ENCODE measurements around the gene COMMD9.

Gene COMMD9

GRCh38 chr11:36289226-36289852, at the start of gene COMMD9:
COMMD9 (minus strand) TSS chr11:36289424; CDS start chr11:36289412, 12 bp downstream.
- H3K4me3 ChIP-seq (ENCODE audit: severe bottlenecking) = peak within 1 kb of the TSS; percentile 59
- no peaks in the 10 kb centered on the region for H3K9me3 ChIP-seq (ENCODE audit: severe bottlenecking)
- ATAC-seq (ENCODE audit: low read depth) = peak; percentile 96
- H3K27ac ChIP-seq (ENCODE audit: poor library complexity, severe bottlenecking) = no peak within 1 kb of the TSS
- no peak for TF ChIP-seq CTCF (IDR thresholded peaks at IDR 0.05; ENCODE audit: poor library complexity, severe bottlenecking)
- H3K27me3 ChIP-seq (ENCODE audit: insufficient read depth, poor library complexity, severe bottlenecking) = no peaks in the 10 kb centered on the region
- peak; percentile 96 for DNase-seq (ENCODE audit: low spot score)
- H3K36me3 ChIP-seq (ENCODE audit: low read depth) = no peaks in the 10 kb centered on the region
- H3K4me1 ChIP-seq (ENCODE audit: insufficient read depth, poor library complexity, severe bottlenecking) = no peaks in the 10 kb centered on the region

- no peak overlapping the region for H3K4me3 ChIP-seq (ENCODE audit: severe bottlenecking)
- no peak for DNase-seq (ENCODE audit: low spot score)
- no peak for TF ChIP-seq CTCF (IDR thresholded peaks at IDR 0.05; ENCODE audit: poor library complexity, severe bottlenecking)
These were observed 44.7 kb upstream of the COMMD9 start for GRCh38 chr11:36333897-36334296.

GRCh38 chr11:36333468-36333867, 44.2 kb upstream of the COMMD9 start:
- no peaks in the 10 kb centered on the region for H3K36me3 ChIP-seq (ENCODE audit: low read depth)
- DNase-seq (ENCODE audit: low spot score) (no peak), ATAC-seq (ENCODE audit: low read depth) (peak; percentile 86)
- H3K27me3 ChIP-seq (ENCODE audit: insufficient read depth, poor library complexity, severe bottlenecking) = no peaks in the 10 kb centered on the region
- peaks cover 9% of the 10 kb centered on the region for H3K4me1 ChIP-seq (ENCODE audit: insufficient read depth, poor library complexity, severe bottlenecking)
- TF ChIP-seq CTCF (IDR thresholded peaks at IDR 0.05; ENCODE audit: poor library complexity, severe bottlenecking) = no peak
- H3K9me3 ChIP-seq (ENCODE audit: severe bottlenecking) = no peaks in the 10 kb centered on the region
- no peak overlapping the region for H3K4me3 ChIP-seq (ENCODE audit: severe bottlenecking)
- H3K27ac ChIP-seq (ENCODE audit: poor library complexity, severe bottlenecking) = peak overlapping the region; percentile 28

More at GRCh38 chr11:36333897-36334296, 44.7 kb upstream of the COMMD9 start:
- Histone ChIP-seq H3K9me3 (ENCODE audit: severe bottlenecking) (no peaks in the 10 kb centered on the region), H3K4me1 (ENCODE audit: insufficient read depth, poor library complexity, severe bottlenecking) (peaks cover 9% of the 10 kb centered on the region), H3K27me3 (ENCODE audit: insufficient read depth, poor library complexity, severe bottlenecking) (no peaks in the 10 kb centered on the region), H3K36me3 (ENCODE audit: low read depth) (no peaks in the 10 kb centered on the region), H3K27ac (ENCODE audit: poor library complexity, severe bottlenecking) (peak overlapping the region; percentile 28)
- ATAC-seq (ENCODE audit: low read depth) = peak; percentile 66

DNA sequence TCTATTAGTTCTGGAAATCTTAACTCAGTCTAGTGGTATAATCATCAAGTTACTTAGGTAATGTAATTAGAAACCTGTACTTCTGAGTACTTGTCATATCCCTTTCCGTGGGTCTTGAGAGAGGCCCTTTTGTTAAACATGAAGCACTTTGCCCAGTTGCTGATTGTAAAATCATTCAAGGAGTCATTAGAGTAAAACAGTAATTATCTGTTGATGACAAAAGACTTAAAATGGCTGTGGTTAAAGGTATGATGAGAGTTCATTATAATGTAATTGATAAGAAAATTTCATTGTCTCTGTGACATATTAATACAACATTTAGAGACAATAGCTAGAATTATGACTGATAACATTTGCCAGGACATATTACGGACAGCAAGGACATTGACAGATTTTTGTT, 41.2 kb upstream of the COMMD9 start:
- no peak overlapping the region for H3K27ac ChIP-seq (ENCODE audit: poor library complexity, severe bottlenecking)

More for the DNA sequence above, 41.2 kb upstream of the COMMD9 start:
- no peak for TF ChIP-seq CTCF (IDR thresholded peaks at IDR 0.05; ENCODE audit: poor library complexity, severe bottlenecking)
- Histone ChIP-seq H3K36me3 (ENCODE audit: low read depth) (no peaks in the 10 kb centered on the region), H3K27me3 (ENCODE audit: insufficient read depth, poor library complexity, severe bottlenecking) (no peaks in the 10 kb centered on the region), H3K9me3 (ENCODE audit: severe bottlenecking) (no peaks in the 10 kb centered on the region), H3K4me1 (ENCODE audit: insufficient read depth, poor library complexity, severe bottlenecking) (peaks cover 9% of the 10 kb centered on the region), H3K4me3 (ENCODE audit: severe bottlenecking) (no peak overlapping the region)
- ATAC-seq (ENCODE audit: low read depth) (no peak), DNase-seq (ENCODE audit: low spot score) (no peak)
